Activated naive CD4-positive, alpha-beta T cell treated with anti-CD3 and anti-CD28 coated beads, Interleukin-2, amount 10 ng/mL, durations not matched to agents 7 days and 5 days (primary cell): ENCODE results near the gene PCYOX1L.

Source experiments
- CTCF ChIA-PET: fragments of 350-600 bp; sonication (Branson Sonifier 250); formaldehyde crosslinking; loops from one replicate; lab custom pipeline; 2021; ENCODE audit warnings: antibody characterized with exemption; lab: Charles Lee
- DNase-seq: peaks from one replicate; pipeline ENCODE4 v3.0.0-alpha.2; 2020
- H3K27ac Mint-ChIP-seq: one replicate; pipeline ENCODE4 v1.8.0; 2021; ENCODE audit warnings: mild to moderate bottlenecking, moderate library complexity, mixed read lengths
- H3K27me3 Mint-ChIP-seq: one replicate; pipeline ENCODE4 v1.8.0; 2021; ENCODE audit warnings: mild to moderate bottlenecking, mixed read lengths
- H3K36me3 Mint-ChIP-seq: one replicate; pipeline ENCODE4 v1.8.0; 2021; ENCODE audit warnings: mixed read lengths
- H3K4me1 Mint-ChIP-seq: one replicate; pipeline ENCODE4 v1.8.0; 2021; ENCODE audit warnings: mixed read lengths
- H3K4me3 Mint-ChIP-seq: one replicate; pipeline ENCODE4 v1.8.0; 2021; ENCODE audit warnings: mild to moderate bottlenecking, moderate library complexity, mixed read lengths
- H3K9me3 Mint-ChIP-seq: one replicate; pipeline ENCODE4 v1.8.0; 2021; ENCODE audit warnings: mixed read lengths

The PCYOX1L gene

GRCh38 chr5:149411738-149412519, 54.1 kb downstream of the PCYOX1L start:
- DNase-seq, result no peak
- no peak overlapping the region for H3K27ac Mint-ChIP-seq
- CTCF ChIA-PET, result interaction anchor here (0.7 to 1.4 kb wide), 2 partner anchors 30 to 36 kb away, joined by 3 read pairs; no protein-coding TSS in a partner anchor
- H3K9me3 Mint-ChIP-seq, result no peaks in the 10 kb centered on the region
- H3K4me1 Mint-ChIP-seq, result no peaks in the 10 kb centered on the region
- no peaks in the 10 kb centered on the region for H3K36me3 Mint-ChIP-seq
- H3K4me3 Mint-ChIP-seq, result no peak overlapping the region
- H3K27me3 Mint-ChIP-seq, result peaks cover 36% of the 10 kb centered on the region

GRCh38 chr5:149412783-149413476, 55.1 kb downstream of the PCYOX1L start:
- H3K27me3 Mint-ChIP-seq, result peaks cover 32% of the 10 kb centered on the region
- DNase-seq, result no peak
- H3K9me3 Mint-ChIP-seq, result no peaks in the 10 kb centered on the region
- H3K4me3 Mint-ChIP-seq, result no peak overlapping the region
- CTCF ChIA-PET, result interaction anchor here (0.6 to 2.6 kb wide), 7 partner anchors 12 to 635 kb away, joined by 3 to 13 read pairs (median 4); no protein-coding TSS in a partner anchor
- no peaks in the 10 kb centered on the region for H3K36me3 Mint-ChIP-seq
- H3K4me1 Mint-ChIP-seq, result no peaks in the 10 kb centered on the region
- H3K27ac Mint-ChIP-seq, result no peak overlapping the region

DNA sequence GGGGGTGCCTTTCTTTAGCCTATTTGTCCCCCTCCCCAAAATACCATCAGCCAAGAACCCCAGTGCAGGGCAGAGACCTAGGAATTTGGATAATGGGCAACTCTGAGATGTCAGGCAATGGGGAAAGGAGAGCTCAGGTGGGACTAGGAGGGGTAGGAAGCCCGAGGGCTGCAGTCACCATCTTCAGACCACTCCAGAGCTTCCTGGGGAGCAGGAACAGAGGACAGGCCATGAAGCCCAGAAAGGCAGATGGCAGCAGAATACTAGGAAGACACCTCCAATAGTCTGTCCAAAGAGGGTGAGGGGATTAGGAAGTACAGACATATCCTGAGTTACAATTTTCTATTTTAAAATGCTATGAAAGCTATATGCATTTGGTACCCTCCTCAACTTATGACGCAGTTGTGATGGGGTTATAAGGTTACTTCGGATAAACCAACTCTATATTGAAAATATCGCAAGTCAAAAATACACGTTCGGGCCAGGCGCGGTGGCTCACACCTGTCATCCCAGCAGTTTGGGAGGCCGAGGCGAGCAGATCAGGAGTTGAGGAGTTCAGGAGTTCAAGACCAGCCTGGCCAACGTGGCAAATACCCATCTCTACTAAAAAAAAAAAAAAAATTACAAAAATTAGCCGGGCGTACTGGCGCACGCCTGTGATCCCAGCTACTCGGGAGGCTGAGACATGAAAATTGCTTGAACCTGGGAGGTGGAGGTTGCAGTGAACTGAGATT, 55.8 kb downstream of the PCYOX1L start:
- no peak overlapping the region for H3K27ac Mint-ChIP-seq
- DNase-seq, result no peak
- H3K27me3 Mint-ChIP-seq, result peaks cover 32% of the 10 kb centered on the region
- H3K9me3 Mint-ChIP-seq, result no peaks in the 10 kb centered on the region
- no peak overlapping the region for H3K4me3 Mint-ChIP-seq
- H3K36me3 Mint-ChIP-seq, result no peaks in the 10 kb centered on the region
- CTCF ChIA-PET, result interaction anchor here (0.6 to 2.6 kb wide), 5 partner anchors 13 to 634 kb away, joined by 3 to 13 read pairs (median 4); no protein-coding TSS in a partner anchor
- no peaks in the 10 kb centered on the region for H3K4me1 Mint-ChIP-seq

DNA sequence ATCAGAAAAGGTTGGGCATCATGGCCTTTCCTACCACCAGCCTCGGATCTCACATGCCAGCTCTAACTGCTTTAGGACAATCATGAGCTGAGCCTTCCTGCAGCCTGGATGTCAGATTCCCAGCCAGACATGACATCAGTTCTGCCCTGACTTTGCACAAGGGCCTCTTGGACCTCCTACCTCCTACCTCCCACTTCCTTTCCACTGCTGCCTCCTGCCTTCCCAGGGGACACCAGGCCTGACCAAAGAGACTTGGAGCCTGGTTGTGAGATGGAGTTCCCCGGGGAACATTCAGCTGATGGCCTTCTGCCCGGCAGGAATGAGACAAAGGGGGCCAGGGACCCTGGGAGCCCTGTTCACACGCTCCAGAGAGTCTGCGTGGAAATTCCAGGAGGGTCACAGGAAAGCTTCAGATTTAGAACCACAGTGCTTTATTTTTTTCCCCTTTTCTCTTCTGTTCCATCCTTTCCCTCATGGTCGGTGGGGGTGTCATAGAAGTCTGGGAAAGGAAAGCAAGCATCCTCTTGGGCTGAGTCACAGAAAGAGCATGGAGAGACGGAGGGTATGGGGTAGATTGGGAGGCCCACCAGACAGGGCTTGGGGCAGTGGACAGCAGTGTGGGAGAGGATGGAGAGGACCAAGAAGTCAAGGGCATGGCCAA, 56.7 kb downstream of the PCYOX1L start:
- H3K4me3 Mint-ChIP-seq, result no peak overlapping the region
- no peaks in the 10 kb centered on the region for H3K9me3 Mint-ChIP-seq
- no peak for DNase-seq
- CTCF ChIA-PET, result interaction anchor here (2.0 to 2.6 kb wide), 2 partner anchors 20 to 150 kb away, joined by 5 to 13 read pairs; no protein-coding TSS in a partner anchor
- peaks cover 33% of the 10 kb centered on the region for H3K27me3 Mint-ChIP-seq
- H3K4me1 Mint-ChIP-seq, result no peaks in the 10 kb centered on the region
- H3K36me3 Mint-ChIP-seq, result no peaks in the 10 kb centered on the region
- H3K27ac Mint-ChIP-seq, result no peak overlapping the region

DNA sequence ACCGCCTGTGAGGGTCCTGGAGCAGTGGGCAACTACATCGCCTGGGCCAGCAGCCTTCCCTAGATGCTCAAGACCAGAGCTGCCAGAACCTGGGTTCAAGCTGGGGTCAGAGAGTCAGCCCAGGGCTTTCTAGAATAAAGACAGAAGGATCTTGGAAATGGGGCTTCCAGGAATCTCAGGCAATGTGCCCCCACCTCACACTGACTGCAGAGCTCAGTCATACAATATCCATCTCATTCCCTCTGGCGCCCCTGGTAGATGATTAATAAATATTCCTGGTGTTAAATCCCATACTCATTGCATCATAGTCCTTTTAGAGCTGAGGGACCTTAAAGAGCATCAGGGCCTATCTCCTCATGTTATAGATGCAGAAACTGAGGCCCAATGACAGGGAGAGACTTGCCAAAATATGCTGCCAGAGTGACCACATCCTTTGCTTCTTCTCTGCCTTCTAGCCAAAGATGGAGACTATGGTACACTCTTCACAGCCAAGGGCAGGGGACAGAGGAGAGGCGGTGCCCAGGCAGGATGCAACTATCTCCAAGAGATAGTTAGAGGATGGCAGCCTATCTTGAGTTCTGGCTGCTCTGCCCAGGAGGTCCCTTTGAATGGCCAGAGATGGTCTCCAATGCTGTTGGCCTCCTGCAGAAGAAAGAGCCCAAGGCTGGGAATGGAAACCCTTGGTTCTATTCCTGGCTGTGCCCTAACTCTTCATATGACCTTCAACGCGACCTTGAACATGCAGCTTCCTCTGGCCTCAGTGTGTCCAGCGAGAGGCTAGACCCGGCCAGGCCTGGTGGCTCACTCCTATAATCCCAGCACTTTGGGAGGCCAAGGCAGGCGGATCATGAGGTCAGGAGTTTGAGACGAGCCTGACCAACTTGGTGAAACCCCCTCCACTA, 57.5 kb downstream of the PCYOX1L start:
- Mint-ChIP-seq H3K36me3 (no peaks in the 10 kb centered on the region), H3K27ac (no peak overlapping the region)
- DNase-seq, result no peak

DNA sequence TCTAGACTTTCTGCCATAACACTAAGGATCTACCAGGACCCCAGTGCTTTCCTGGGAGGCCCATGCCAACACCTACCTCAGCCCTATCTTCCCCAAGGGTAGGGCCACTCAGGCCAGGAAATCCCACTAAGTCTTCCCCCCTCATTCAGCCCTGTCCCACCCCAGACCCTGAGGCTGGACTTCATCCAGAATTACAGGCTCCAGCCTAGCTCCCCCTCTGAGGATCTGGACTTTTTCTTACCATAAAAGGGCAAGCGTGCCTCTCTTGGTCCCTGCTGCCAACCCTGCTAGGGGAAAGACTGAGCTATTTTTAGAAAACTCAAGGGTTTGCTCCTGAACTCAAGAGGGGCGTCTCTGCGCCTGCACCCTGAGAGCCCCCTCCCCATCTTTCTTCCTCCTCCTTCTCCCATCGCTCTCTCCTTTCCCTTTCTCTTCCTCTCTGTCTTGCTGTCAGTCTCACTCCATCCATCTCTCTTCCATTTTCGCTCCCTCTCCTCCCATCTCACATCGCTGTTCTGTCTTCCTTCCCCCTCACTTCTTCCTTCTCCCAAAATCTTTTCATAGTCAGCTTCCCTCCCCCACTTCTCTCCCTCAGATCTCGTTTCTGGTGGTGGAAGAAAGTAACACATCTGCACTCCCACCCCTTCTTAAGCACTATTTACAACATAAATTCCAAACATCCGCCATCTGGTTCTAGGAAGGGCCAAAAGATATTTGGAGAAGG, 59.3 kb downstream of the PCYOX1L start:
- no peaks in the 10 kb centered on the region for H3K9me3 Mint-ChIP-seq
- no peak overlapping the region for H3K4me3 Mint-ChIP-seq
- CTCF ChIA-PET, result no interaction called here
- H3K27me3 Mint-ChIP-seq, result peaks cover 29% of the 10 kb centered on the region
- DNase-seq, result no peak
- H3K27ac Mint-ChIP-seq, result no peak overlapping the region
- peaks cover 3% of the 10 kb centered on the region for H3K4me1 Mint-ChIP-seq
- no peaks in the 10 kb centered on the region for H3K36me3 Mint-ChIP-seq

More for the DNA sequence above, 57.5 kb downstream of the PCYOX1L start:
- no peaks in the 10 kb centered on the region for H3K9me3 Mint-ChIP-seq
- H3K4me3 Mint-ChIP-seq, result no peak overlapping the region
- peaks cover 30% of the 10 kb centered on the region for H3K27me3 Mint-ChIP-seq
- H3K4me1 Mint-ChIP-seq, result no peaks in the 10 kb centered on the region
- CTCF ChIA-PET, result interaction anchor here (2.6 kb wide), 1 partner anchor 19 kb away, joined by 13 read pairs; no protein-coding TSS in a partner anchor

DNA sequence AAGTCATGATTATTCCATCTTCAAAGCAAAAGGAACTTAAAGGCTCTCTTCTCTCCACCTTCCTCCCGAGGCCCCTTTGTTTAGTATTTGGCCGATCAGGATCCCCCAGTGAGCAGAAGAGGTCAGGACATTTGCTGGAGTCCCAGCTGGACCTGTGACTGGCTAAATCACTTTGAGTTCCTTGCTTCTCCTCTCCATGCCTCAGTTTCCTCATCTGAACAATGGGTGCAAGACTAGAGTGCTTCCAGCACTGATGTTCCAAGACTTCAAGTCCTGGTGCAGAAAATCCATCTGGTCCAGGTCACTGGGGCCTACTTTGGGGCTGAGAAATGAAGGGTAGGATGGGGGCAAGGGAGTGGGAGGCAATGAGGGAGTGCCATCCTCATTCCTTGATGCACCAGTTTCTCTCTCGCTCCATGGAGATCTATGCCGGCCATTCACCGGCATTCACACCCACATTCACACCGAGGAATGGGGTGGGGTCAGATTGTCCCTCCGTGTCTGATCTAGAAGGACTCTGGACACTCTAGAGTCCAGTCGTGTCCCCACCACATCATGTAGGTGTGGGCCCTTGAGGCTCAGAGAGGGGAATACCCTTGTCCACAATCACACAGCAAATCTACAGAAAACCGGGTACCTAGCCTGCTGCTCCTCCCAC, 60.0 kb downstream of the PCYOX1L start:
- CTCF ChIA-PET, result interaction anchor here (1.5 kb wide), 1 partner anchor 15 kb away, joined by 4 read pairs; no protein-coding TSS in a partner anchor
- no peaks in the 10 kb centered on the region for H3K36me3 Mint-ChIP-seq
- H3K27ac Mint-ChIP-seq, result no peak overlapping the region
- peaks cover 7% of the 10 kb centered on the region for H3K4me1 Mint-ChIP-seq
- H3K27me3 Mint-ChIP-seq, result peaks cover 30% of the 10 kb centered on the region
- no peak overlapping the region for H3K4me3 Mint-ChIP-seq
- no peaks in the 10 kb centered on the region for H3K9me3 Mint-ChIP-seq
- no peak for DNase-seq

DNA sequence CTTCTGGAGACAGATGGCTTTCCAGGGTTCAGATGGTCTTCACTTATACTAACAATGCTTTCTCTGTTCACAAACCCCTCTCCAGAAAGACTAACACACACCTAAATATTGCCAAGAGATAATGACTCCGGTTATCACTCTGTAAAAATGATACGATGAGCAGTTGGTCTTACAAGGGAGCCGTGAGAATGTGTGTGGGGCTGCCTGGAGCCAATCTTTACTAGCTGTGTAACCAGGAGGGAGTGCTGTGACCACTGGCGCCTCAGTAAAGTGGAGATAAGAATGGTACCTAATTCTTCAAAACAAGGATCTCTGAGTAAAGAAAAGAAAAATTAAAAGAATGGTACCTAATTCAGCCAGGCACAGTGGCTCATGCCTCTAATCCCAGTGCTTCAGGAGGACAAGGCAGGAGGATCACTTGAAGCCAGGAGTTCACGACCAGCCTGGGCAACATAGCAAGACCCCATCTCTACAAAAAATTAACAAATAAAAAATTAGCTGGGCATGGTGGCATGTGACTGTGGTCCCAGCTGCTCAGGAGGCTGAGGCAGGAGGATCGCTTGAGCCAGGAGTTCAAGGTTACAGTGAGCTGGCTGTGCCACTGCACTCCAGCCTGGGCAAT, 61.2 kb downstream of the PCYOX1L start:
- no peaks in the 10 kb centered on the region for H3K36me3 Mint-ChIP-seq
- H3K4me1 Mint-ChIP-seq, result peaks cover 11% of the 10 kb centered on the region
- DNase-seq, result no peak
- peaks cover 33% of the 10 kb centered on the region for H3K27me3 Mint-ChIP-seq
- CTCF ChIA-PET, result interaction anchor here (1.4 to 2.0 kb wide), 3 partner anchors 14 to 23 kb away, joined by 3 to 4 read pairs (median 4); no protein-coding TSS in a partner anchor
- H3K9me3 Mint-ChIP-seq, result no peaks in the 10 kb centered on the region
- no peak overlapping the region for H3K4me3 Mint-ChIP-seq
- H3K27ac Mint-ChIP-seq, result no peak overlapping the region
